Activated CD4-positive, alpha-beta memory T cell treated with anti-CD3 and anti-CD28 coated beads, Interleukin-2, amount 10 ng/mL, durations not matched to agents 7 days and 5 days (primary cell): ENCODE measurements around the gene UPP2. TPM values are rescaled to one million over a fixed set of nuclear protein-coding genes. Genes with fewer than 3 reads are reported as not detected.

Experiments used
- CTCF ChIA-PET: fragments of 350-600 bp; sonication (Branson Sonifier 250); formaldehyde crosslinking; loops from one replicate; lab custom pipeline; 2021; ENCODE audit warnings: antibody characterized with exemption, inconsistent platforms; lab: Charles Lee
- POLR2A ChIA-PET: fragments of 350-600 bp; sonication (Branson Sonifier 250); formaldehyde crosslinking; loops from one replicate; lab custom pipeline; 2021; ENCODE audit warnings: antibody characterized with exemption; lab: Charles Lee
- DNase-seq: peaks from one replicate; pipeline ENCODE4 v3.0.0-alpha.2; 2020
- H3K27ac Mint-ChIP-seq: one replicate; pipeline ENCODE4 v1.8.0; 2021; ENCODE audit warnings: mild to moderate bottlenecking, mixed read lengths
- H3K27me3 Mint-ChIP-seq: one replicate; pipeline ENCODE4 v1.8.0; 2021; ENCODE audit warnings: mixed read lengths
- H3K36me3 Mint-ChIP-seq: one replicate; pipeline ENCODE4 v1.8.0; 2021; ENCODE audit warnings: low read depth, mixed read lengths
- H3K4me1 Mint-ChIP-seq: one replicate; pipeline ENCODE4 v1.8.0; 2021; ENCODE audit warnings: mixed read lengths
- H3K4me3 Mint-ChIP-seq: one replicate; pipeline ENCODE4 v1.8.0; 2021; ENCODE audit warnings: mild to moderate bottlenecking, mixed read lengths
- H3K9me3 Mint-ChIP-seq: one replicate; pipeline ENCODE4 v1.8.0; 2021; ENCODE audit warnings: mixed read lengths
- total RNA-seq, 2 experiments: library from RNA; stranded (reverse); gene quantifications; one replicate each; pipeline ENCODE4 v1.2.3, GENCODE V29; 2021

UPP2 gene
- total RNA-seq, 2 experiments from 2014 or later, result not detected

DNA sequence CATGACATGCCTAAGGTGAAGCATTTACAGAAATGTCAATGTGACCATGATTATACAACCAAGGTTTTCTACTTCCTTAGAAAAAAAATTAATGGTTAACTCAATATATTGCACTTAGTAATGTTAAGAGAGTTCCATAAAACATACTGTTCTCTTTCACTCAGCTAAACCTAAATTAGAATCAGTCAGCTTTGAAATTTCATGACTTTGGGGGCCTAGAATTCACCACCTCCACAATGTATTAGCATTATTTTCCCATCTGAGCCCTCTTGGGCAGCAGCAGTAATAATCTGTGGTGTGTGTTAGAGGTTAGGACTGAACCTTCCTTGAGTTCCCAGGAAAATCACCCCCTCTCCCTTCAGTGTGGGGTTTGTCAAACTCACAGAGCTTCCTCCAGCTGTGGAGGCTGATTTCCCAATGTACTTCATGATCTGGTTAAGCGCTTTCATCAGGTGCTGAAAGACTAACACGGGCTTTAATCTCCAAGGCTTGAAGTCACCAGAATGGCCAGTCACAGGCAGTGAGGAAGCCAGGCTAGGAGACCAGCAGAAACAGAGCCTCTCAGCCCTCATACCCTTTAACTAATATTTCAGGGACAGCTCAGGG, 7.1 kb upstream of the UPP2 start:
- H3K36me3 Mint-ChIP-seq, result no peaks in the 10 kb centered on the region
- H3K4me3 Mint-ChIP-seq, result no peak overlapping the region
- H3K27me3 Mint-ChIP-seq, result no peaks in the 10 kb centered on the region
- H3K27ac Mint-ChIP-seq, result no peak overlapping the region
- CTCF ChIA-PET, result no interaction called here
- POLR2A ChIA-PET, result no interaction called here
- H3K4me1 Mint-ChIP-seq, result no peaks in the 10 kb centered on the region
- no peak for DNase-seq
- H3K9me3 Mint-ChIP-seq, result no peaks in the 10 kb centered on the region

DNA sequence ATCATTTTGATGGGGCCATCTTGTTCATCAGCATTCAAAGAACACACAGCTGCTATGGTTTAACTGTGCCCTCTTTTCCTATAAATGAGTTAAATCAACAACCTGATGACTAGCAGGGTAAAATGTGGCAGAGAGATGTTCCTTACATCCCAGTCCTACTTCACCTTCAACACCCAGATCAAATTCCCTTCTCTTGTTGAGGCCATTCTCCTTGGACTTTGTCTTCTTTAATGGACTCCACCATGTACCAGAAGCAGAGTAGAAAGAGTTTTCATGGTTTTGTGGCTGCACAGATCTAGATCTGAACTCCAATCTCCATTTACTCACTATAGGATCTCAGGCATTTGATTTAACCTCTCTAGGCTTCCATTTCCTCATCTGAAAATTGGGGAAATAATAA, 6.4 kb upstream of the UPP2 start:
- no peaks in the 10 kb centered on the region for H3K4me1 Mint-ChIP-seq
- no peaks in the 10 kb centered on the region for H3K9me3 Mint-ChIP-seq
- no peak overlapping the region for H3K27ac Mint-ChIP-seq
- POLR2A ChIA-PET, result no interaction called here
- H3K27me3 Mint-ChIP-seq, result no peaks in the 10 kb centered on the region
- H3K36me3 Mint-ChIP-seq, result no peaks in the 10 kb centered on the region
- no peak overlapping the region for H3K4me3 Mint-ChIP-seq
- CTCF ChIA-PET, result no interaction called here
- no peak for DNase-seq

DNA sequence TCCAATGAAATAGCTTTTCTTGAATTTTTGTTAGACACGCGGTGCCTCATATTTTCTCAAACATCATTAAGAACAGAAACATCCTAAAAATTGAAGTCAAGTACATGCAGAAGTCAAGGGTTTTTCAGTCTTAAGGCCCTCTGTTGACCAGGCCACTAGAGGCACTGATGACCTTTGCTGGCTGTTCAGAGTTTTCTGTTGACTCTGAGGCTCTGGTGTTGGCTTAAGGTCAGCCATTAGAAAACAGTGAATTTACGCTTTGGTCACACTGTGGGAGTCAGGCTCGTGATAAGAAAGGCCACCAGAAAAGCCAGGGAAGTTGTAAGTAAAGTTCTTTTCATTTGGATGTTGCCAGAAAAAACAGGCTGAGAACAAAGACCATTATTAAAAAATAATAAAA, 5.8 kb upstream of the UPP2 start:
- POLR2A ChIA-PET, result no interaction called here
- no peak for DNase-seq
- no peaks in the 10 kb centered on the region for H3K27me3 Mint-ChIP-seq
- H3K4me1 Mint-ChIP-seq, result no peaks in the 10 kb centered on the region
- no peaks in the 10 kb centered on the region for H3K9me3 Mint-ChIP-seq
- H3K27ac Mint-ChIP-seq, result no peak overlapping the region
- CTCF ChIA-PET, result no interaction called here
- no peaks in the 10 kb centered on the region for H3K36me3 Mint-ChIP-seq
- no peak overlapping the region for H3K4me3 Mint-ChIP-seq

DNA sequence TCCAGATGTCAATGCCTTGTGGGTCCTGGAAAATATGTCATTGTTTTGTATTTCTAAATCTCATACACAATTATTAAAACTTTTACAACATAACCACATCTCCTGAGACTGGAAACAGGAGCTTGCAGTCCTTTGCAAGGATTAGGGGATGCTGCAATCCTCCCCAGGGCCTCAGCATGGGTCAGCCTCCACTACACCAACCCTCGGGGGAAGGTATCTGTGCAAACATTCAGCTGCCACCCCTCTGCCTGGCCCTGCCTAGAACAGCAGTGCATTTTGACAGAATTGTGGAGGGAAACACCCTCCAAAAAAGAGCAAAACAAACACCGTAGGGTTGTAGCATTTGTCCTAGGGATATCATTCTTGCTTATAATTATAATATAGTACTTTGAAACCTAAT, 4.2 kb upstream of the UPP2 start:
- H3K27me3 Mint-ChIP-seq, result no peaks in the 10 kb centered on the region
- ChIA-PET POLR2A (no interaction called here), CTCF (no interaction called here)
- H3K36me3 Mint-ChIP-seq, result no peaks in the 10 kb centered on the region
- H3K27ac Mint-ChIP-seq, result no peak overlapping the region
- H3K4me3 Mint-ChIP-seq, result no peak overlapping the region
- H3K9me3 Mint-ChIP-seq, result no peaks in the 10 kb centered on the region
- DNase-seq, result no peak
- H3K4me1 Mint-ChIP-seq, result no peaks in the 10 kb centered on the region

GRCh38 chr2:158098178-158098577, 3.5 kb upstream of the UPP2 start:
- no peak for DNase-seq
- Mint-ChIP-seq H3K36me3 (no peaks in the 10 kb centered on the region), H3K4me1 (no peaks in the 10 kb centered on the region), H3K27ac (no peak overlapping the region), H3K27me3 (no peaks in the 10 kb centered on the region), H3K4me3 (no peak overlapping the region), H3K9me3 (no peaks in the 10 kb centered on the region)
- POLR2A ChIA-PET, result no interaction called here
- CTCF ChIA-PET, result no interaction called here

- ChIA-PET POLR2A (no interaction called here), CTCF (no interaction called here)
- no peak overlapping the region for H3K27ac Mint-ChIP-seq
- no peaks in the 10 kb centered on the region for H3K4me1 Mint-ChIP-seq
- no peaks in the 10 kb centered on the region for H3K9me3 Mint-ChIP-seq
- H3K36me3 Mint-ChIP-seq, result no peaks in the 10 kb centered on the region
- no peak for DNase-seq
- H3K27me3 Mint-ChIP-seq, result peaks cover 2% of the 10 kb centered on the region
- H3K4me3 Mint-ChIP-seq, result no peak overlapping the region
Measured at GRCh38 chr2:158099716-158100115, 2.0 kb upstream of the UPP2 start.

- ChIA-PET POLR2A (no interaction called here), CTCF (no interaction called here)
- Mint-ChIP-seq H3K27me3 (peaks cover 2% of the 10 kb centered on the region), H3K27ac (no peak overlapping the region), H3K4me3 (no peak overlapping the region), H3K4me1 (no peaks in the 10 kb centered on the region), H3K36me3 (no peaks in the 10 kb centered on the region), H3K9me3 (no peaks in the 10 kb centered on the region)
- no peak for DNase-seq
Measured at GRCh38 chr2:158100411-158100810, 1.3 kb upstream of the UPP2 start.

GRCh38 chr2:158102446-158102845, 770 bp downstream of the UPP2 start:
- no peak overlapping the region for H3K27ac Mint-ChIP-seq

GRCh38 chr2:158103411-158104012, 1.8 kb downstream of the UPP2 start:
- no peaks in the 10 kb centered on the region for H3K9me3 Mint-ChIP-seq
- no peak for DNase-seq
- CTCF ChIA-PET, result no interaction called here
- no peak overlapping the region for H3K4me3 Mint-ChIP-seq
- peaks cover 2% of the 10 kb centered on the region for H3K27me3 Mint-ChIP-seq
- POLR2A ChIA-PET, result no interaction called here
- H3K36me3 Mint-ChIP-seq, result no peaks in the 10 kb centered on the region
- H3K4me1 Mint-ChIP-seq, result no peaks in the 10 kb centered on the region
- H3K27ac Mint-ChIP-seq, result no peak overlapping the region

More at GRCh38 chr2:158102446-158102845, 770 bp downstream of the UPP2 start:
- H3K4me3 Mint-ChIP-seq, result no peak overlapping the region
- POLR2A ChIA-PET, result no interaction called here
- no peaks in the 10 kb centered on the region for H3K4me1 Mint-ChIP-seq
- DNase-seq, result no peak
- CTCF ChIA-PET, result no interaction called here
- H3K9me3 Mint-ChIP-seq, result no peaks in the 10 kb centered on the region
- H3K36me3 Mint-ChIP-seq, result no peaks in the 10 kb centered on the region
- H3K27me3 Mint-ChIP-seq, result peaks cover 2% of the 10 kb centered on the region

- H3K36me3 Mint-ChIP-seq, result no peaks in the 10 kb centered on the region
- ChIA-PET CTCF (no interaction called here), POLR2A (no interaction called here)
- no peak overlapping the region for H3K27ac Mint-ChIP-seq
- H3K27me3 Mint-ChIP-seq, result peaks cover 2% of the 10 kb centered on the region
- H3K4me1 Mint-ChIP-seq, result no peaks in the 10 kb centered on the region
- H3K9me3 Mint-ChIP-seq, result no peaks in the 10 kb centered on the region
- no peak for DNase-seq
- no peak overlapping the region for H3K4me3 Mint-ChIP-seq
Measured at GRCh38 chr2:158104903-158105302, 3.2 kb downstream of the UPP2 start.

DNA sequence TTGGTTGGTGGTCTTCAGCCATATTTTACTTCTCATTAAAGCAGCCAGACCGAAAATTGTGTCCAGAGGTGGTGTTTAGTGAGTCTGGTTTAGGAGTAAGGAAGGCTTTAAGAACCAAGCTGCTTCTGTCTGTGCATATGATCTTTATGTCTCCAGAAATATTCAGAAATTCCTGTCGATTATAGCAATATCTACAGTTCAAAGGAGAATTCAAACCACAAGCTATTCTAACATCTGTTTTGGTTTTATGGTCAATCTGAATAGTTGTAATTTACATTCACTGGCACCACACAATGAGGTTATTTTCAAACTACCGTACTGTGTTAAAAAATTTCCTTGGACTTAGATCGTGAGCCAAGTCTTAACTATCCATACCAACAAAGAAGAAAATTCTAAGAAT, 11.3 kb downstream of the UPP2 start:
- no peaks in the 10 kb centered on the region for H3K4me1 Mint-ChIP-seq
- H3K36me3 Mint-ChIP-seq, result no peaks in the 10 kb centered on the region
- POLR2A ChIA-PET, result no interaction called here
- H3K27me3 Mint-ChIP-seq, result peaks cover 1% of the 10 kb centered on the region
- no peaks in the 10 kb centered on the region for H3K9me3 Mint-ChIP-seq
- CTCF ChIA-PET, result no interaction called here
- no peak for DNase-seq
- H3K27ac Mint-ChIP-seq, result no peak overlapping the region
- no peak overlapping the region for H3K4me3 Mint-ChIP-seq

- POLR2A ChIA-PET, result no interaction called here
- Mint-ChIP-seq H3K36me3 (no peaks in the 10 kb centered on the region), H3K9me3 (no peaks in the 10 kb centered on the region), H3K4me1 (no peaks in the 10 kb centered on the region), H3K27ac (no peak overlapping the region), H3K27me3 (peaks cover 1% of the 10 kb centered on the region), H3K4me3 (no peak overlapping the region)
- CTCF ChIA-PET, result no interaction called here
- no peak for DNase-seq
Measured at GRCh38 chr2:158113741-158114295, 12.1 kb downstream of the UPP2 start.

GRCh38 chr2:158114516-158114915, 12.8 kb downstream of the UPP2 start:
- Mint-ChIP-seq H3K36me3 (no peaks in the 10 kb centered on the region), H3K9me3 (no peaks in the 10 kb centered on the region), H3K4me1 (no peaks in the 10 kb centered on the region), H3K4me3 (no peak overlapping the region), H3K27me3 (peaks cover 1% of the 10 kb centered on the region), H3K27ac (no peak overlapping the region)
- DNase-seq, result no peak
- ChIA-PET POLR2A (no interaction called here), CTCF (no interaction called here)

DNA sequence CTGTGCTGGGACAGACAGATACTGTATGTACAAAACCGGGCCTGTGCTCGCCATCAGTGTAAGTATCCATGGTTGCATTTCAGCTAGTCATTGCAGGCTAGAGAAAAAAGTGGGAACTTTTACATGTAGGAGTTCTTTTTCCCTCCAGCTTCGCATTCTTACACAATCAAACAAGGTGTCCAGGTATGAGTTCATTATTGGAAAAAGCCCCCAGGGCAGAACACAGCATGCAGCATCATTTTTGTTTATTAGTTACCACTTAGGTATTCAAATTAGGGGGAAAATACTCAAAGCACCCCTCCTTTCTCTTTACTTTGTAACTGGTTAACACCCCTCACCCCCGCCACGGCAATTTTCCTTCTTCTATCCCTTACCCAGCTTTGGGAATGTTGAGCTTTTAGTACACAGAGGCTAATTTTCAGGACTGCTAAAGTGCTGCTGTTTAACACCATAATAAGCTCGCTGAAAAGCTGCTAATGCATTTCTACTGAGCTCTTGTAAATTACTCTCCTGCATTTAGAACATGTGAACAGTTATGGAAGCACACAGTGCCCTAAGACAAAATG, 13.6 kb downstream of the UPP2 start:
- no peaks in the 10 kb centered on the region for H3K4me1 Mint-ChIP-seq
- DNase-seq, result no peak
- H3K9me3 Mint-ChIP-seq, result no peaks in the 10 kb centered on the region
- ChIA-PET CTCF (no interaction called here), POLR2A (no interaction called here)
- no peak overlapping the region for H3K4me3 Mint-ChIP-seq
- H3K27ac Mint-ChIP-seq, result no peak overlapping the region
- H3K27me3 Mint-ChIP-seq, result peaks cover 1% of the 10 kb centered on the region
- H3K36me3 Mint-ChIP-seq, result no peaks in the 10 kb centered on the region
